Measurements from ENCODE around the gene SPEG. TPM values are rescaled to one million over a fixed set of nuclear protein-coding genes. Genes with fewer than 3 reads are reported as not detected.

Gene SPEG
- total RNA-seq, 1 donor from 2014 or later = 0.09 TPM

DNA sequence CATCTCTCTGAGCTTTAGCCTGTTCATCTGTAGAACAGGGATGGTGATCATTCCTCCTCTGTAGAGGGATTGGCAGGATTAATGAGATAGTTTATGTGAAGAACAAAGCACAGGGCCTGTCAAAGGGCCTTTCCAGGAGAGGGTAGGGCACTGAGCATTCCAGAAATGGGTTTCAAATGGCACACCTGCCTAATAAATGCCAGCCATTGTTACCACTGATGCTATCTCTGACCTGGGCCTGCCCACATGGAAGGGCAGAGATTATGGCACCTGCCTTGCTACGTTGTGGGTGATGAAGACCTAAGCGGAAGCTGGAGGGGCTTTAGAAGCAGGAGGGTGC, 33.1 kb downstream of the SPEG start:
- DNase-seq = no peak
- intact Hi-C loops (cut with micrococcal nuclease) = no loop called here
- POLR2A ChIA-PET = no interaction called here
- CTCF ChIA-PET = no interaction called here
- Mint-ChIP-seq H3K27ac (no peak overlapping the region), H3K4me3 (no peak overlapping the region), H3K9me3 (no peaks in the 10 kb centered on the region), H3K36me3 (ENCODE audit: low read depth) (no peaks in the 10 kb centered on the region), H3K27me3 (peaks cover 8% of the 10 kb centered on the region), H3K4me1 (no peaks in the 10 kb centered on the region)
- TF ChIP-seq, protein P1, sequence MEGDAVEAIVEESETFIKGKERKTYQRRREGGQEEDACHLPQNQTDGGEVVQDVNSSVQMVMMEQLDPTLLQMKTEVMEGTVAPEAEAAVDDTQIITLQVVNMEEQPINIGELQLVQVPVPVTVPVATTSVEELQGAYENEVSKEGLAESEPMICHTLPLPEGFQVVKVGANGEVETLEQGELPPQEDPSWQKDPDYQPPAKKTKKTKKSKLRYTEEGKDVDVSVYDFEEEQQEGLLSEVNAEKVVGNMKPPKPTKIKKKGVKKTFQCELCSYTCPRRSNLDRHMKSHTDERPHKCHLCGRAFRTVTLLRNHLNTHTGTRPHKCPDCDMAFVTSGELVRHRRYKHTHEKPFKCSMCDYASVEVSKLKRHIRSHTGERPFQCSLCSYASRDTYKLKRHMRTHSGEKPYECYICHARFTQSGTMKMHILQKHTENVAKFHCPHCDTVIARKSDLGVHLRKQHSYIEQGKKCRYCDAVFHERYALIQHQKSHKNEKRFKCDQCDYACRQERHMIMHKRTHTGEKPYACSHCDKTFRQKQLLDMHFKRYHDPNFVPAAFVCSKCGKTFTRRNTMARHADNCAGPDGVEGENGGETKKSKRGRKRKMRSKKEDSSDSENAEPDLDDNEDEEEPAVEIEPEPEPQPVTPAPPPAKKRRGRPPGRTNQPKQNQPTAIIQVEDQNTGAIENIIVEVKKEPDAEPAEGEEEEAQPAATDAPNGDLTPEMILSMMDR (IDR thresholded peaks at IDR 0.05) = no peak
- ATAC-seq (ENCODE audit: low read depth) = no peak

DNA sequence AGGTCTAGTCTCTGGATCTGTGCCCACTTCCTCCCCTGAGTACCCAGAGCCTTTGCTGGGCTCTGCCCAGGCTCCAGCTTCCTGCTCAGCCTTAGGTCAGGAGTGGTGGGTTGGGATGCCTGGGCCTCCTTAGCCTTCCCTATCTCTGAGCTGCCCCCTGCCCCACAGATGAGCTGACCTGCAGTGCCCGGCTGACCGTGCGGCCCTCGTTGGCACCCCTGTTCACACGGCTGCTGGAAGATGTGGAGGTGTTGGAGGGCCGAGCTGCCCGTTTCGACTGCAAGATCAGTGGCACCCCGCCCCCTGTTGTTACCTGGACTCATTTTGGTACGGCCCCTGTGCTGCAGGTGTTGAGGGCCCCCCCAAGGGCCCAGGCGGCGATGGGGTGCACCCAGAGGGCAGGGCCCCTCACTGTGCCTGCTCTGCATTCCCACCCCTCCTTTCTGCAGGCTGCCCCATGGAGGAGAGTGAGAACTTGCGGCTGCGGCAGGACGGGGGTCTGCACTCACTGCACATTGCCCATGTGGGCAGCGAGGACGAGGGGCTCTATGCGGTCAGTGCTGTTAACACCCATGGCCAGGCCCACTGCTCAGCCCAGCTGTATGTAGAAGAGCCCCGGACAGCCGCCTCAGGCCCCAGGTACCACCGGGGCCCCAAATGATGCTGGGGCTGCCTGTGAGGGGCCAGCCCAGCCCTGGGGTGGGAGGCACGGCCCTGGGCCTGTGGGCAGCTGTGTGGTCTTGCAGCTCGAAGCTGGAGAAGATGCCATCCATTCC, 34.0 kb downstream of the SPEG start:
- ATAC-seq (ENCODE audit: low read depth) (no peak), DNase-seq (no peak)
- Mint-ChIP-seq H3K27me3 (peaks cover 8% of the 10 kb centered on the region), H3K4me1 (no peaks in the 10 kb centered on the region), H3K9me3 (no peaks in the 10 kb centered on the region), H3K36me3 (ENCODE audit: low read depth) (no peaks in the 10 kb centered on the region), H3K4me3 (no peak overlapping the region), H3K27ac (no peak overlapping the region)
- CTCF ChIA-PET = no interaction called here
- intact Hi-C loops (cut with micrococcal nuclease) = no loop called here
- TF ChIP-seq, protein P1 (IDR thresholded peaks at IDR 0.05) = no peak
- POLR2A ChIA-PET = no interaction called here

- no peaks in the 10 kb centered on the region for H3K9me3 Mint-ChIP-seq
- peaks cover 11% of the 10 kb centered on the region for H3K27me3 Mint-ChIP-seq
- no peak for DNase-seq
- H3K4me1 Mint-ChIP-seq = no peaks in the 10 kb centered on the region
- CTCF ChIA-PET = no interaction called here
- intact Hi-C loops (cut with micrococcal nuclease) = no loop called here
- ATAC-seq (ENCODE audit: low read depth) = no peak
- TF ChIP-seq, protein P1 (IDR thresholded peaks at IDR 0.05) = no peak
- POLR2A ChIA-PET = no interaction called here
- H3K4me3 Mint-ChIP-seq = no peak overlapping the region
- H3K36me3 Mint-ChIP-seq (ENCODE audit: low read depth) = no peaks in the 10 kb centered on the region
- no peak overlapping the region for H3K27ac Mint-ChIP-seq
Measured at GRCh38 chr2:219469186-219469724, 34.6 kb downstream of the SPEG start.

DNA sequence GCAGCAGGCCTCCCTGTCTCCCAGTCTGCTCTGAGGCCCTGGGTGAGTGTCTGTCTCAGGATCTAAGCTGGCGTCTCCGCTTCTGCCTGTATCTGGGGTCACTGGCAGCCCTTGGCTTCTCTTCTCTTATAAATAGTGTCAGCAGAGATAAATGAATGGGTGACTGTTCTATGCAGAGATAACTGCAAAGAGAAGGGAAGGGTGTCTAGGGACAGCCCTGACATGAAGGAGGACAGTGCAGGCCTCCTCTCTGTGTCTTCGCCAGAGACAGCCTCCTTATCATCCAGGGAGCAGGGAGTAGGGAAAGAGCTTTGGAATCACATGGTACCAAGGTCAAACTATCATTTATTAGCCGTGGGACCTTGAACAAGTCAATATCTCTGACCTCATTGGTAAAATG, 35.8 kb downstream of the SPEG start:
- TF ChIP-seq, protein P1 (IDR thresholded peaks at IDR 0.05) = no peak
- intact Hi-C loops (cut with micrococcal nuclease) = no loop called here
- CTCF ChIA-PET = no interaction called here
- POLR2A ChIA-PET = no interaction called here
- no peaks in the 10 kb centered on the region for H3K4me1 Mint-ChIP-seq
- no peak overlapping the region for H3K4me3 Mint-ChIP-seq
- peaks cover 14% of the 10 kb centered on the region for H3K27me3 Mint-ChIP-seq
- H3K27ac Mint-ChIP-seq = no peak overlapping the region
- no peak for ATAC-seq (ENCODE audit: low read depth)
- H3K9me3 Mint-ChIP-seq = no peaks in the 10 kb centered on the region
- no peaks in the 10 kb centered on the region for H3K36me3 Mint-ChIP-seq (ENCODE audit: low read depth)
- no peak for DNase-seq

- TF ChIP-seq, protein P1 (IDR thresholded peaks at IDR 0.05) = no peak
- CTCF ChIA-PET = no interaction called here
Measured at GRCh38 chr2:219471476-219472371, 37.1 kb downstream of the SPEG start.

More at GRCh38 chr2:219471476-219472371, 37.1 kb downstream of the SPEG start:
- intact Hi-C loops (cut with micrococcal nuclease) = no loop called here
- ATAC-seq (ENCODE audit: low read depth) = no peak
- no peak for DNase-seq
- Mint-ChIP-seq H3K4me1 (peaks cover 2% of the 10 kb centered on the region), H3K27ac (no peak overlapping the region), H3K9me3 (no peaks in the 10 kb centered on the region), H3K27me3 (peaks cover 21% of the 10 kb centered on the region), H3K4me3 (no peak overlapping the region), H3K36me3 (ENCODE audit: low read depth) (no peaks in the 10 kb centered on the region)
- POLR2A ChIA-PET = no interaction called here
